Limb (tissue), 2 donors: ENCODE measurements around the gene SLIT3.

Source experiments
- DNase-seq, 2 donors: peaks; one replicate each; pipeline ENCODE4 v3.0.0-alpha.2; 2016; ENCODE audit errors: extremely low spot score in 2 of 2

Gene SLIT3

DNA sequence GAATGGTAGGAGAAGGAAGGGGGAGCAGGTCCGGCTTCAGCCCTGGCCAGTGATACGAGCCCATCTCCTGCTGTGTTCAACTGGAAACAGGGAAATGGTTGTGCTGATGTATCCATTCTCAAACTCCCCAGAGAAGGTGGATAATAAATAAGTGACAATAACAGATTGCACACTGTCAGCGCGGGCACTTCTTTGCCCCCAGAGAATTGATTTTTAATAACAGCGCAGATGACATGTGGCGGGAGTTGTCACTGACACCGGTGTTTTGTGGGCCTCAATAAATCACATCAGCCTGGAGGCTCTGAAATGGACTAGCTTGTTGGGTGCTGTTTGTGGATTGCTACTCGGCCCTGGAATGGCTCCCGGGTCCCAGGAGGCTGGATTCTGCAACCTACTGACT, 580.4 kb downstream of the SLIT3 start:
- DNase-seq, result no peak

DNA sequence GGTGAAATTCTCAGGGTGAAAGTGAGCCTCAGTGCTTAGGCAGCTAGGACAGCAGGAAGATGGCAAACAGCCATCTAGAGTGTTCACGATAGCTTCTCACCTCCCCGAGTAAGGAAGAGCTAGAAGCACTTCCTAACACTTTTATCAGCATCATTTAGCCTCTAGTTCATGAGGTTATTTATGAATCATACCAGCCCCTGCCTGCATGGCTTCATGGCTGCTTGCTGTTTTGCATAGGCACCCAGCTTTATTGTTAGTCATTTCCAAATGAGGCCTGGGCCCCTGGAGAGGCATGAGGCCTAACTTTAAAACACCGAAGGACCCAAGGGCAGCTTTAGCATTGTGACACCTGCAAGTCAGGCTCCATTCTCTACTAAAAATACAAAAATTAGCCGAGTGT, 586.9 kb downstream of the SLIT3 start:
- no peak for DNase-seq

DNA sequence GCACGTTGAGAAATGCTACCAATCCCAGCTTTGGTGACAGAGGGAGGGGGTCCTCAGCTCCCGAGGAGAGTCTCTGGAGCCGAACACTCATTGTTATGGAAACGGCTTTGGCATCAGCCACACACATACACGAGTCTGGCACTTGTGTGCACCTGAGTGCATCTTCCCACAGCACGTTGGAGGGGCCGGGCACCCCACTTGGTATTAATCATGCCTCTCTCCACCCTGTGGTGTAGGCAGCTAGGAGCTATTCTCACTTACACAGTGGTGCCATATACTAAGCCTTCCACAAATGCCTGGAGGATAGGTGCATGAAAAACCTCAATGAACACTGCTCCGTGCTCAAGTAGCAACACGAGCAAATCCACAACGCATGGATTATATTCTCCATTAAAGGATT, 587.9 kb downstream of the SLIT3 start:
- peak in 1 of 2 donors; percentile 12 for DNase-seq

DNA sequence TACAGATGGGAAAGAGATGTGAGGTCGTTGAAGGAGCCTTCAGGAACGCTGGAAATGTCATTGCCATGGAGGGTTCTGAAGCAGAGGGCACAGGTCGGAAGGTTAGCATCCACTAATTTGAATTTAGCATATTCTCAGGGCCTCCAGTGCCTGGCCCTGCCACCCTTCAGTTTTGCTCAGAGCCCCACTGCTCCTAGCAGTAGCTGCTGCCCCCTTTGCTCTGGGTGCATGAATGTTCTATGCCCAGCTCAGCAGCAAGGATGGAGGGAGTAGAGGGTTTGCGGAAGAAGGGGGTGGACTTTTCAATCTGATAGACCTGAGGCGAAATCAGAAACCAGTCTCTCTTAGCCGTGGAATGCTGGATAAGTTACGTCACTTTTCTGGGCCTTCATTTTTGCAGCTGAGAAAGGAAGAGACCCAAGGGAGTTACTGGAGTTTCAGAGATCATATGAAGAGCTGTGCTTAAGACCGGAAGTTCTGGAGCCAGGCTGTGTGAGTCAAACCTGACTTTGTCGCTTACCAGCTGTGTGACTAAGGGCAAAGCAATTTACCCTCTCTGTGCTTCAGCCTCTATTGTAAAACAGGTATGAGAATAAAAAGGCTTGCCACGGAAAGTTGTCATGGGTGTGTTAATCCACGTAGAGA, 588.5 kb downstream of the SLIT3 start:
- DNase-seq, result peak; percentile 12 to 27

DNA sequence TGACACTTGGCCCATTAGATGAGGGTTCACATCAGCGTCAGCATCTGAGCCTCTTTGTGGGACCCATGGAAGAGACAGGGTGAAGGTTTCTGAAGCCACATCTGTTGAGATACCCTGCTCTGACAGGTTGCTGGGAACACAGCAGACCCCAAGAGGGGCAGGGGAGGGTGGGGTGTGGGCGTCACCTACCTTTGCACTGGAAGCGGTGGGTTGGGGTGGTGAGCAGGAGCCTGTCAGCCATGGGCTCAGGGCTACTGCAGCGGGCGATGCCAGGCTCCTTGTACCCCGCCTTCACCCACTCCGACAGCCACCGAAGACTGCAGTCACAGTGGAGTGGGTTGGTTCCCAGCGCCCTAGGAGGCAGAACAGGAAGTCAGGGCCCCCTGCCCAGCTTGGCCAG, 590.2 kb downstream of the SLIT3 start:
- DNase-seq, result peak in 1 of 2 donors; percentile 21

DNA sequence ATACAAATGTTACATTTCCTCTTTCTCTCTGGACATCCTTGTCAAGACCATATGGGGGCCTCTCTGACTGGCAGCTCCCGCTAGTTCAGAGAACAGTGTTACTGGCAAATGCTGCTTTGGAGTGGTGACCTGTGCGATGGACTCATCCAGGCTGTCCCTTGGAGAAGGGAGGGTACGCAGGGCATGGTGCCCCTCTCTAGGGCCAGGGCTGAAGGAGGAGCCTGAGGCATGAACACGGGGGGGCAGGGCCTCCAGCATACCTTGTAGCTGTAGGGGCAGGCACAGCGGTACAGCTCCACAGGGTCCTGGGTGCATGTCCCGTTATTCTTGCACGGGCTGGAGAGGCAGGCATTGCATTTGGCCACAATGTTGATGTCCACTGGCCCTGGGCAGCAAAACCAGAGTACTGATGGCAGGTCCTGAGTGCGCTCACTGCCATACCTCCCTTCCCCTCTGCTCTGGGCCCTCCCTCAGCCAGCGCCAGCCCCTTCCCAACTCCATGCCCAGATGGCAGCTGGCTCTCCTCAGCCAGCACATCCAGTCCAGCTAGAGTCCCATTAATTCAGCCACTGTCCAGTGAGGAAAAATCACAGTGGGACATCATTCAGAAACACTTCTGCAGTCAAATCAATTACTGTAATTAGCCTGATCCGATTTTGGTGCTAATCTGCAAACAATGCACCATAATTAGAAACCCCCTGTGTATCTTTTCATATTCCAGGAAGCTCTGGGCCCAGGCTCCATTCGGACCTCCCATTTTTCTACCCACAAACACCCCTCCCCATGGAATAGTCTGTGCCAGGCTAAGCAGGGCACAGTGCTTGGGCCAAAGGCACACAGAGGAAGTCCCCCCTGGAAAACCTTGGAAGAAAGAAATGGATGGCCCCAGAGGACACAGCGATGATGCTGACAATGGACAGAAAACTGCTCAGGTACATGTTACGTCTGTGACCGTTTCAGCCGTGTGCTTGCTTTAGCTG, 592.9 kb downstream of the SLIT3 start:
- peak in 1 of 2 donors; percentile 23 for DNase-seq

DNA sequence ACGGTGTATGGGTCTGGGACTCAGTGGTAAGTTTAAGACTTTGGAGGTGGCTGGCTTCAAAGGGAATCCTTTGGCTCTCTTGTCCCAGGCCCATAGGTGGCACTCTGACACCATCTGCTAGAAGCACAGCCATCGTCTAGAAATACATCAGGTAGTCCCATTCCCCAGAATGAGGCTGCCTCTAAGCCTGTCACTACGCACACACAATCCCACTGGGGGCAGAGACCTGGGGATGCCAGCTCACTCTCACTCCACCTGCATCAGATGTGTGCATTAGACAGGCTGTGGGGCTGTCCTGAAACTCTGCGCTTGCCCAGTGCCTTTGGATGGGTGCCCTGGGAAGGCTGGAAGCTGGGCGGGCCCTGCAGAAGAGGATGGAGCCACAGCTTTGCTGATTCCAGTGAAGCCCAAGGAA, 594.3 kb downstream of the SLIT3 start:
- DNase-seq, result peak; percentile 33 to 72

DNA sequence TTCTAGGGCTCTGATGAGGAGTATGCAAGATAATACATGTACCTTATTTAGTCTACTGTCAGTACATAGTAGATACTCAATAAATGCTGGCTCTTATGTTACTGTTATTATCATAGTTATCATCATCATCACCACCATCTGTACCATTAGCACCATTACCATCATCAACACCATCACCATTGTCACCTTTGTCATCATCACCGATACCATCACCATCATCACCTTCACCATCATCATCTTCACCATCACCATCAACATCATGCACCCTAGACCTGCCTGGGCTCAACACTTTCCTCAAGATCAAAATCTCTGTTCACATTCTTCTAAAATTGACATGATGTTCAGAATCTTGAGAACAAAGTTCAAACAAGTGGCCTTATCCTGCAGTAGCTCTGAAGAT, 595.6 kb downstream of the SLIT3 start:
- no peak for DNase-seq

DNA sequence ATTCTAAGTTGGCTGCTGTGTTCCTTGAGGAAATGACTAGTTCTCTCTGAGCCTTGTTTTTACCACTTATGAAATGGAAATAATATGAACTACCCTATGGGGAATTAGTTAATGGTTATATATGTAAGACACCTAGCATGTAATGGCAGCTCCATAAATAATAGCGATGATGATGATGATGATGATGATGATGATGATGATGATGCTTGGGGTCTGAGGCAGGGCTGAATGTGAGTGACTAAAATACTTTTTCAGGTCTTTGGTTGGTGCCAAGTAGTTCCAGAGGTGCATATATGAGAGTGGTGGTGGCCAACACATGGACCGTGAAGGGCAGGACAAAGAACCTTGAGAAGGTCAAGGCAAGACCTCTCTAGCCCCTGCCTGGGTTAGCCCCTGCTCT, 598.4 kb downstream of the SLIT3 start:
- DNase-seq, result no peak

DNA sequence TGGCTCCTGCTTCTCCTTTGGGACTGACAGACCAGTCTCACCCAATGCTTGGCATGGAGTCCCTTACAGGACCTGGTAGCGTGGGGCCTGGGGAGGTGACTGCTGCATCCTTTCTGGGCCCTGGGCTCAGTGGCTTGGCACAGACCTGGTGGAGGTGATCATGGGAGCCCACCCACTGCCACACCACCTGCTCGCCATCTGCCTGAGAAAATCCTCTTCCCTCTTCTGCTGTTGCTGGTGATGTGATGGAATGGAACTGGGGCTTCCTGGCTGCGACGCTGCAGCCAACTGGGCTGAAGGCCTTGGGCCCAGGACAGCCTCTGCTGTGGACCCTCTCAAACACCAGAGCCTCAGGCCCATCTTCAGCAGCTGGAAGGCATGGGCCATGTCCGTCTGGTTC, 599.3 kb downstream of the SLIT3 start:
- no peak for DNase-seq

DNA sequence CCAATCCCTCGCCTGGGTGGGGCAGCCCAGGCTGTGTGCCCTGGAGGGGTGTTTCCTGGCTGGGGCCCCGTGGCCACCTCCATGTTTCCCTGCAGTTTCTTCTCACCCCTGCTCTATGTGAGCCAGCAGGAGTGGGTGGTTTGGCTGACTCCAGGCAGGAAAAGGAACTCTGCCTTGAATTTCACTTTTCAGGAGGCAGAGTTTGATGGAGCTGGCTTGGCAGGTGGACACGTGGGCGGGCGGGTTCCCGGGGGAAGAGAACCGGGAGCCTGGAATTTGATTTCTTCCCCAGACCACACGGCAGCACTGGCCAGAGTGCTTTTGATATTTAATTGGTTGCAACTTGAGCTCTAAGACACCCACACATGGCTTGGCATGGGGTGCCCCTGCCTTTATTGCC, 601.9 kb downstream of the SLIT3 start:
- DNase-seq, result peak; percentile 42 to 58

DNA sequence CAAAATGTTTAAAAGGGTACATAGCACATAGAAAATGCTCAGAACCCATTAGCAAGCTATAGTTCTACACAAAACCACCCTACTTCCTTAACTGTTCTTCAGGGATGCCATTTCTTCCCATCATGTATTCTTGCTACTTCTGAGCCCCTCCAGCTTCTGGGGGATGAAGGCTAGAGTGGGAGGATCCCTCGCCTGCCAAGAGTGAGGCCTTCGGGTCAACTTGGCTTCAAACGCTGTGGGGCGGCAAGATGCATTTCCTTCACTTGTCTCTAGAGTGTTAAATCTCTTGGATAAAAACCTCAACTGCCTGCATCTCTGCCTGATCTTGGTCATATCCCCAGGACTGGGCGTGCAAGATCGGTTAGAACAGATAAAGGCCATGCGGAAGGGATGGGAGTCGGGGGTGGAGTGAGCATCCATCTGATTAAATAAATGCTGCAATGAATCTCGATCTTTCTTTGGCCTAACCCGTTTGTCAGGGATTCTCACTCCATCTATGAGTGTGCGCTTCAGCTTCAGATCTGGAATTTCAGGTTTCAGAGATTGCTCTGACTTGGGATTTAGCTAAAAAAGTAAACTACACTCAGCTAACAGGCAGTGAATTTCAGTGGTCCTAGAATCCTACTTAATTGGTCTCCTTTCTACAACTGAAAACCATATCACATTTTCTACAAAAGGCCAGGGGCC, 603.8 kb downstream of the SLIT3 start:
- no peak for DNase-seq

DNA sequence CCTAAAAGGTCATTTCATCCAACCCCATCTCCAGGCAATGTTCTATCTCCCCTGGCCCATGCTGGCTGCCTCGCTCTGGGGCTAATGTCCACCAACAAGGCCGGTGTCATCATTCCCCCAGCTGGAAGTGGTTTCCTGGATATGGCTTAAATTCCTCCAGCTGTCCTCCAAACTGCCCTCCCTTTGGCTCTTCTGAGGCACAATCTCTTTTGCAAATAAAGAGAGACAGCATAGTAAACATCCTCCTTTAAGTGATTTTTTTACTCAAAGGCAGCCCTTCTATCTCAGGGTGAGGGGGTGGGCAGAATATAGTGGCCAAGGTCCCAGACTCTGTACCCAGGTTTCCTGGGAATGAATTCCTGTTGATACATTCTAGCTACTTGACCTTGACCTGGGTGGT, 604.3 kb downstream of the SLIT3 start:
- no peak for DNase-seq

DNA sequence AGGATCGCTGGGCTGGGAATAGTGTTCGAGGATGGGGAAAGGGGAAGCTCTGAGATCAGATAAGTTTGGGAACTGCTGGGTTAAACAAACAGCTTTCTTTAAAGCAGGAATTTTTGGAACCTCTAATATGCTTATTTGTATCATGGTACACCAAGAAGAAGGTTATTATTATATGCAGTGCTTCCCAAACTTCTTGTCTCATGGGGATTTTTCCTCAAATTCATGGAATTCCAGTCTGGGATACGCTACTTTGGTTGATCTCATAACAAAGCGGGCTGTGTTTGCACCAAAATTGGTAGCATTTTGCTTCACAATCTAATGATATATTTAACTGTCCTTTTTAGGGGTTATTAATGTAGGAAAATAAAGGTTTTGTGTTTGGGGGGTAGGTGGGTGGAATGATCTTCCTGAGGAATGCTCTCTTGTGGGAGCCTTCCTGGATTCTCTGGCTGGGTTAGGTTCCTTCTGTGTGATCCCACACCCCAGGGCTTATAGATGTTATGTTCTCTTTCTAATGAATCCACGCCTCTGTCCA, 605.6 kb downstream of the SLIT3 start:
- no peak for DNase-seq

DNA sequence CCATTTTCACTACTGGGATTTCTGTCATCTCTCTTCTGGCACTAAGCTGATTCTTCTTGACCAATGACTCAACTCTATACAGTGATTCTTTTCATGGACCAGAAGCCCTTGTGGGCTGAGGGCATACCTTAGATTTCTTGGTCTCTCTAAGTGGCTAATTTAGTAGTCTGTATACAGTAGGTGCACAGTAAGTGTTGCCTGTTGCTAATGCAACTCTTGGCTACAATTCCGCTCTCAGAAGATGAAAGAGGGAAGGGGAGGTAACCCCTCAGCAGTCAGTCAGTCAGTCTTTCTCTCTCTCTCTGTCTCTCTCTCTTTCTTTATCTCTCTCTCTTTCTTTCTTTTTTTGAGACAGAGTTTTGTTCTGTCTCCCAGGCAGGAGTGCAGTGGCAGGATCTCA, 606.6 kb downstream of the SLIT3 start:
- no peak for DNase-seq

DNA sequence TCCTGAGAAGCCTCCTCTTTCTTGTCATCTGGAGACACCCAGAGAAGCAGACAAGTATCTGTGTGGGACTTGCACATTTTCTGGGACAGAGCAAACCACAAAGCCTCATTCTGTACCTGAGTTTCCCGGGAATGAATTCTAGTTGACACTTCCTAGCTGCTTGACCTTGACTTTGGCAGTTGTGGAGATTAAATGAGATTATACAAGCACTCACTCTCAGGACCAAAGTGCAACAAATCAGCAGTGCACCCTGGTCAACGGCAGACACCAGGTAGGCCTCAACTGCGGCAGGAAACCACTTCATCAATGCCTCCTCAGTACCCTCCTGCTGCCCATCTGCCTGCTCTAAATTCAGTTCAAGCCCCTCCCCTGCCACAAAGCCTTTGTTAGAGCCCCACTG, 607.1 kb downstream of the SLIT3 start:
- DNase-seq, result no peak

DNA sequence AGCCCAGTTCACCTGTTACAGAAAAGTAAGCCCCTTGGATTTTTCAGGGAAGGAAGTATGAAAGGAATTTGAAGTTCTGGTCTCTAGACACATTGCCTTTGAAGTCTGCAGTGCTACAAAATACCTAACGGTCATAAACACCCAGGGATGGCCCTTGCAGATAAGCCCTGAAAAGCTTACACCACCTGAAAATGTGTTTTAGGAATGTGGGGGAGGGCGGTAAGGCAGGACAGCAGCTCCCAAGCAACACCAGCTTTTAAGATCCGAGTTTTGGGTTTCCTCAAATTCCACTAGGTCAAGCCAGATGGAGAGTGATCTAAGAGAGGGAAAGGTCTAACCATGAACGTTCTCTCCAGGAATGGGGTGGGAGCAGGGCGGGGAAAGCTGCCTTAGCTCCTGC, 607.6 kb downstream of the SLIT3 start:
- no peak for DNase-seq

DNA sequence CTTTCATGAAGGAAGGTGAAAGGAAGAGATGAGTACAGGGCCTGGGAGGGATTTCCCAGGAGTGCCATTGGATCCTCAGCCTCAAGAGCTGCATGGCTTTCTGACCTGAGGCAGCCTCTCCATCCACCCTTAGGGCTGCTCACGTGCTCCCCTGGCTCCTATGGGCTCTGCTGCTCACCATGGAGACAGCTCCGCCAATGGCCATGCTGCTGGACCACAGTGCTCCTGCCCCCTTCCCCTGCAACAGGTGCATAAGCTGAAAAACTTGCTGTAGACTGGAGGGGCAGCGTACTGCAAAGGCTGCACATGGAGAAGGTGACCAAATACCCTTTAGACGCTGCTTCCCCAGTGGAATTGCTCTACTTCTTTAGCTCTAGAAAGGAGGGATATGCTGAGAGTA, 609.0 kb downstream of the SLIT3 start:
- DNase-seq, result no peak

DNA sequence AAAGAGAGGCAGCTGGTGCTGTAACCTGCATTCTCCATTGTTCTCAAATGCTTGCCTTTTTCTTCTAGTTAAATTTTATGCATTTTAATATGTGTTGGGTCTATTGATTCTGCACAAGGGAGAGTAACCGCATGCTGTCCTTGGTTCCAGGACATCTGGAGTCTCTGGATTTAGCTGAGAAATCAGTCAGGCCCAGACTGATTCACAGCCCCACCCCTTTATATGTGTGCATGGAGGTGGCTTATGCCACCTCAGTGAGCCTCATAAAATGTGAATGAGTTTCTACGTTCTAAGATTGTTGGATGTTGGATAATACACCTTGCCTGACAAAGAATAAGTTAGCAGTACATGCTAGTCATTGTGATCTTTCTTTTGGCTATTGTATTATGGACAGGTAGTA, 611.7 kb downstream of the SLIT3 start:
- no peak for DNase-seq

DNA sequence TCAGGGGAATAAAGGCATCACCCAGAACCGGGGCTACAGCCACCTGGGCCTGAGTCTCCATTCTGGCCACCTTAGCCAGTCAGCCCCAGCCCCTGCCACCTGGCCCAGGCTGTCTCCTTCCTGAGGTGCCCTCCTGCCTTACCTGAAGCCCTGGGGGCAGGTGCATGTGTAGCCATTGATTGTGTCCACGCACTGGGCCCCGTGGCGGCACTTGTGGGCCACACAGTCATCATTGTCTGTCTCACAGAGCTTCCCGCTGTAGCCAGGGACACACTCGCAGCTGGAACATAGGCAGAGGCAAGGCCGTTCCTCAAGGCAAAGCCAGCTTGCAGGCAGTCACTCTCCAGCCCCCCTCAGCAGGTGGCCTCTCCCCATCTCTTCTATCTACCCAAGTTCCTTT, 614.1 kb downstream of the SLIT3 start:
- DNase-seq, result no peak

DNA sequence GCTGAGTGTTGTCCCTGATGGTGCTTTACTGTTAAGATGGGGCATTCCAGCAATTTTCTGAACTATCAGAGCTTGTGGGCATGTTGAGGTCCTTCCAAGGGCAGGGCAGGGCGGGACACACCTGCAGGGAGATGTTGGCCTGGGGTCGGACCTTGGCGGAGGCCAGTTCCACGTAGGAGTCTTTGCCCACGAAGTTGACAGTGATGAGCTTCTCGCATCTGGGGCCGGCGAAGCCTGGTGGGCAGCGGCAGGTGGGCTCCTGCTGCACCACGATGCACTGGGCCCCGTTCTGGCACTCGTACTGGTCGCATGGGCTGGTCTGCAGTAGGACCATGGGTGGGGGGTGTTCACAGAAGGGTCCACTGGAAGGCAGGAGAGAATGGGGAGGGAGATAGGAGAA, 615.4 kb downstream of the SLIT3 start:
- DNase-seq, result no peak

DNA sequence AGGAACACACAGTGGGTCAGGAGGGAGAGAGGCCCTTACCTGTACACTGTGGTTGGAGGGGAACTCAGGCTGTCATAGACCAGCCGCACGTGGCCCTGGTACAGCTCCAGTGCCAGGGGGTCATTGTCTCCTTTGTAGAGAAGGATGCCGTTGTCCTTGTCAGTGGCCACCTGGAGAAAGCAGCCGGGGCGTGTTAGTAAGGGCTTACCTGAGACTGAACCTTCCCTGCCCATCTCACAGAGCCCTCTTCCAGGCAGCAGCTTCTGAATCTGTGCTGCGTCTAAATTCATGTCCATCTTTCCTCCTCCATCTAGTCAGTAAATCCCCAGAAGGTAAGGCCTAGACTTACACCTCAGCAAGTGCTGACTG, 617.0 kb downstream of the SLIT3 start:
- DNase-seq, result no peak
